Vagina (tissue), 2 donors: ENCODE results near the gene ASCL1.

ENCODE experiments used
- POLR2A ChIP-seq, 2 donors: fragments of 450-650 bp; IDR thresholded peaks; one replicate each; pipeline ENCODE4 v1.6.1; 2017; ENCODE audit warnings: antibody characterized with exemption in 2 of 2, mild to moderate bottlenecking in 2 of 2, moderate library complexity in 2 of 2
- TF ChIP-seq, protein P1 (sequence below), 3 experiments: fragments of 450-650 bp in 2 of 3; fragments of 200-600 bp in 1 of 3; sonication (generic) in 1 of 3; IDR thresholded peaks; one replicate each; pipeline ENCODE4 v1.5.1; 2017 to 2019; ENCODE audit warnings: antibody characterized with exemption in 3 of 3, mild to moderate bottlenecking in 2 of 3, moderate library complexity in 2 of 3

DNA sequence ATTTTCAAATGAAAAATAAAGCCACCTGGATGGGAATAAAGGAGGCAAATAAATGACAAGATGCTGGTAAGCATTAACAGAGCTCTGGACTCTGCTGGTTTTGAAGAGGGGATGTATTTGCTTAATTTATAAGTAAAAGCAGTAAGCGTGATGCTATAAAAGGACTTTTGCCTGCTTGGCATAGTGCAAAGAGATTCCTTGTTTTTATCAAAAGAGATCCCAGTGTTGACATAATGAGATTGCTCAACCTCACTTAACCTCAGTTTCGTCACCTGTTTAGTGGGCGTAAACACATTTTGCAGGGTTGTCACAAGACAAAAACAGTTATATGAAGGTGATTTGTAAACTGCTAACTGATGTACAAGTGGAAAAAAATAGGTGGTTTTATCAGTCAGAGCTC, 13.8 kb downstream of the ASCL1 start:
- TF ChIP-seq, protein P1, sequence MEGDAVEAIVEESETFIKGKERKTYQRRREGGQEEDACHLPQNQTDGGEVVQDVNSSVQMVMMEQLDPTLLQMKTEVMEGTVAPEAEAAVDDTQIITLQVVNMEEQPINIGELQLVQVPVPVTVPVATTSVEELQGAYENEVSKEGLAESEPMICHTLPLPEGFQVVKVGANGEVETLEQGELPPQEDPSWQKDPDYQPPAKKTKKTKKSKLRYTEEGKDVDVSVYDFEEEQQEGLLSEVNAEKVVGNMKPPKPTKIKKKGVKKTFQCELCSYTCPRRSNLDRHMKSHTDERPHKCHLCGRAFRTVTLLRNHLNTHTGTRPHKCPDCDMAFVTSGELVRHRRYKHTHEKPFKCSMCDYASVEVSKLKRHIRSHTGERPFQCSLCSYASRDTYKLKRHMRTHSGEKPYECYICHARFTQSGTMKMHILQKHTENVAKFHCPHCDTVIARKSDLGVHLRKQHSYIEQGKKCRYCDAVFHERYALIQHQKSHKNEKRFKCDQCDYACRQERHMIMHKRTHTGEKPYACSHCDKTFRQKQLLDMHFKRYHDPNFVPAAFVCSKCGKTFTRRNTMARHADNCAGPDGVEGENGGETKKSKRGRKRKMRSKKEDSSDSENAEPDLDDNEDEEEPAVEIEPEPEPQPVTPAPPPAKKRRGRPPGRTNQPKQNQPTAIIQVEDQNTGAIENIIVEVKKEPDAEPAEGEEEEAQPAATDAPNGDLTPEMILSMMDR (IDR thresholded peaks at IDR 0.05), result no peak
- TF ChIP-seq POLR2A (IDR thresholded peaks at IDR 0.05), result no peak
